K562 (cell line): ENCODE data around the gene TENM3. TPM values are rescaled to one million over a fixed set of nuclear protein-coding genes. Genes with fewer than 3 reads are reported as not detected.

Experiments
- ATAC-seq: fragments of 200-7000 bp; cut with Tn5 transposase; 3 replicates; pipeline ENCODE4 v1.9.1; 2020; ENCODE audit warnings: moderate library complexity
- BruUV-seq: library from RNA; stranded (reverse); fragments of 400-500 nt; replicated peaks from 2 replicates; lab custom pipeline; 2021; lab: Mats Ljungman, UMichigan
- CTCF ChIA-PET: fragments of 300-600 bp; formaldehyde crosslinking; extraction: SDS; loops from one replicate; lab custom pipeline; 2021; ENCODE audit warnings: low intra/inter-chr PET ratio; lab: Yijun Ruan, JAX
- POLR2A ChIA-PET: fragments of 300-600, 350-650 bp; sonication (Branson Sonifier 250); formaldehyde crosslinking; extraction: SDS; loops from one replicate; lab custom pipeline; 2021; ENCODE audit warnings: antibody characterized with exemption, inconsistent platforms; lab: Yijun Ruan, JAX
- DNase-seq, 4 experiments: peaks; one replicate each; pipeline versions ENCODE4 v3.0.0 to v3.0.0-alpha.2; 2011 to 2018; ENCODE audit warnings: low spot score in 3 of 4, mixed read lengths in 3 of 4; ENCODE audit errors: extremely low read depth in 1 of 4
- FAIRE-seq: peaks from 2 replicates; lab custom pipeline; 2011; peaks lifted over from hg19 to GRCh38; lab: Jason Lieb, UNC
- H2AFZ ChIP-seq: 2 replicates; pipeline ENCODE4 v1.6.0; 2011; ENCODE audit warnings: low read depth, low read length, control low read depth, inconsistent platforms
- H3K27ac ChIP-seq: fragments of 200-600 bp; 3 replicates; pipeline ENCODE4 v1.8.0; 2011; ENCODE audit warnings: low read depth, mild to moderate bottlenecking, control low read depth, inconsistent platforms, low read length, moderate library complexity, mixed read lengths; ENCODE audit errors: extremely low read depth
- H3K27me3 ChIP-seq, 2 experiments: fragments of 300-600 bp in 1 of 2; 2 replicates in 1 of 2; 3 replicates in 1 of 2; pipeline versions ENCODE4 v1.6.0 to v1.8.0; 2011; ENCODE audit warnings: inconsistent platforms in 2 of 2, low read length in 2 of 2, mild to moderate bottlenecking in 1 of 2, mixed read lengths in 1 of 2, moderate library complexity in 1 of 2; ENCODE audit not compliant: control insufficient read depth in 2 of 2, insufficient read depth in 2 of 2
- H3K36me3 ChIP-seq: fragments of 300-600 bp; 3 replicates; pipeline ENCODE4 v1.8.0; 2011; ENCODE audit warnings: mild to moderate bottlenecking, low read length, inconsistent platforms; ENCODE audit not compliant: control insufficient read depth, insufficient read depth
- H3K4me1 ChIP-seq, 2 experiments: fragments of 200-600 bp in 1 of 2; replicated peaks in 1 of 2; 2 replicates in 1 of 2; 3 replicates in 1 of 2; pipeline versions ENCODE4 v1.5.1 to v1.8.0; 2011; ENCODE audit warnings: inconsistent platforms in 2 of 2, low read length in 2 of 2, mild to moderate bottlenecking in 1 of 2, mixed read lengths in 1 of 2, moderate library complexity in 1 of 2; ENCODE audit not compliant: control insufficient read depth in 2 of 2, insufficient read depth in 2 of 2
- H3K4me2 ChIP-seq: 2 replicates; pipeline ENCODE4 v1.6.1; 2011; ENCODE audit warnings: low read length, control low read depth, inconsistent platforms, mixed read lengths; ENCODE audit not compliant: insufficient read depth
- H3K4me3 ChIP-seq: fragments of 200-600 bp; sonication (generic), shearing (Covaris generic); 2 replicates; pipeline ENCODE4 v1.5.1; 2016; ENCODE audit warnings: control low read depth, inconsistent platforms
- H3K79me2 ChIP-seq: fragments of 200-600 bp; 3 replicates; pipeline ENCODE4 v1.8.0; 2011; ENCODE audit warnings: low read length, inconsistent platforms; ENCODE audit not compliant: control insufficient read depth, insufficient read depth
- H3K9ac ChIP-seq, 2 experiments: 2 replicates each; pipeline versions ENCODE4 v1.6.0 to v1.6.1; 2011; ENCODE audit warnings: low read depth in 2 of 2, low read length in 2 of 2, control low read depth in 1 of 2, inconsistent platforms in 1 of 2, mild to moderate bottlenecking in 1 of 2, mixed read lengths in 1 of 2; ENCODE audit not compliant: insufficient read depth in 1 of 2
- H3K9me1 ChIP-seq: one replicate; pipeline ENCODE4 v1.6.0; 2011; ENCODE audit warnings: inconsistent platforms, mild to moderate bottlenecking, low read length, moderate library complexity; ENCODE audit not compliant: control insufficient read depth, insufficient read depth
- H3K9me3 ChIP-seq: replicated peaks from 2 replicates; pipeline ENCODE4 v1.5.1; 2011; ENCODE audit warnings: low read depth, low read length, inconsistent platforms; ENCODE audit not compliant: control insufficient read depth, insufficient read depth
- H4K20me1 ChIP-seq: replicated peaks from 2 replicates; pipeline ENCODE4 v1.6.1; 2011; ENCODE audit warnings: low read length, inconsistent platforms, mixed read lengths; ENCODE audit not compliant: control insufficient read depth, insufficient read depth
- CC2D1A ChIP-seq: fragments of 450-650 bp; IDR thresholded peaks from 2 replicates; pipeline ENCODE4 v1.6.1; 2017; ENCODE audit warnings: mild to moderate bottlenecking
- DACH1 ChIP-seq: fragments of 450-650 bp; IDR thresholded peaks from 2 replicates; pipeline ENCODE4 v1.6.1; 2018; ENCODE audit not compliant: partially characterized antibody
- ELK1 ChIP-seq: sonication (generic); formaldehyde crosslinking; IDR thresholded peaks from 2 replicates; pipeline ENCODE4 v1.8.1; 2022; ENCODE audit warnings: missing genetic modification reagents
- ESRRA ChIP-seq: fragments of 450-650 bp; IDR thresholded peaks from 2 replicates; pipeline ENCODE4 v1.6.1; 2014; ENCODE audit warnings: low read depth, mild to moderate bottlenecking, moderate library complexity, borderline replicate concordance
- FOXA1 ChIP-seq: fragments of 450-650 bp; IDR thresholded peaks from 2 replicates; pipeline ENCODE4 v1.6.1; 2016; ENCODE audit warnings: mild to moderate bottlenecking, borderline replicate concordance
- ZFP30 ChIP-seq: fragments of 250-450 bp; sonication (Bioruptor Pico); IDR thresholded peaks from 2 replicates; pipeline ENCODE4 v1.8.0; 2022; ENCODE audit warnings: moderate library complexity, mild to moderate bottlenecking, inconsistent platforms, borderline replicate concordance
- ZNF124 ChIP-seq: sonication (generic); formaldehyde crosslinking; IDR thresholded peaks from 2 replicates; pipeline ENCODE4 v1.8.1; 2022; ENCODE audit warnings: missing genetic modification reagents
- WGBS: fragments of 100-300 bp; shearing (Covaris generic); methylation state at CpG from one replicate; pipeline ENCODE4 v1.1.6; 2016; ENCODE audit warnings: low coverage, mixed read lengths; ENCODE audit not compliant: insufficient coverage; ENCODE audit errors: missing lambda C conversion rate; 5-methylcytosine and 5-hydroxymethylcytosine counted together
- in situ Hi-C: fragments of 300-500 bp; cut with MboI; formaldehyde crosslinking; loops from 4 replicates; pipeline ENCODE4 v1.15.0; 2018; ENCODE audit warnings: inconsistent platforms, mixed read lengths
- intact Hi-C: fragments of 100-400 bp; cut with micrococcal nuclease; formaldehyde crosslinking; loops from 2 replicates; pipeline ENCODE4 v1.14.2; 2022
- polyA plus RNA-seq, 8 experiments: library from polyadenylated mRNA; depleted of rRNA in 4 of 8; stranded (reverse) in 5 of 8; unstranded in 3 of 8; fragments of >200 nt; fragmentation: Nextera tagmentation in 2 of 8; fragmentation: Illumina TruSeq in 1 of 8; extraction: Ambion mirVana in 2 of 8; extraction: Trizol in 1 of 8; gene quantifications; 2 replicates each; pipeline versions ENCODE4 v1.2.1 to v1.2.3, GENCODE V29; 2011 to 2014; ENCODE audit warnings: inconsistent platforms in 1 of 8, missing spikeins in 1 of 8
- total RNA-seq, 7 experiments: library from RNA; depleted of rRNA in 6 of 7; stranded (reverse); fragments of >200 nt in 6 of 7; fragmentation: Illumina TruSeq in 2 of 7; extraction: Trizol in 2 of 7; gene quantifications; 2 replicates each; pipeline versions ENCODE4 v1.2.1 to v1.2.3, GENCODE V29; 2011 to 2021; ENCODE audit warnings: low replicate concordance in 1 of 7
- TF ChIP-seq, protein P1 (sequence below): fragments of 150-350 bp; IDR thresholded peaks from 2 replicates; pipeline ENCODE4 v1.6.1; 2014; ENCODE audit warnings: low read depth, mild to moderate bottlenecking, low read length, borderline replicate concordance
- TF ChIP-seq, protein P2 (sequence below): fragments of 450-650 bp; conservative IDR thresholded peaks from 2 replicates; pipeline ENCODE4 v1.6.1; 2016; ENCODE audit warnings: missing genetic modification characterization, low read depth, mild to moderate bottlenecking, control low read depth, missing compliant biosample characterization
- TF ChIP-seq, protein P3 (sequence below): fragments of 250-450 bp; sonication (Bioruptor Pico); IDR thresholded peaks from 2 replicates; pipeline ENCODE4 v1.4.0; 2020; ENCODE audit warnings: mild to moderate bottlenecking, moderate library complexity

TENM3 gene
- total and polyA plus RNA-seq, 9 of the 15 experiments (the other 6 are each of a cell fraction or from before 2014, with no cell fraction given), result 0.01 to 0.02 TPM; not detected in 7

DNA sequence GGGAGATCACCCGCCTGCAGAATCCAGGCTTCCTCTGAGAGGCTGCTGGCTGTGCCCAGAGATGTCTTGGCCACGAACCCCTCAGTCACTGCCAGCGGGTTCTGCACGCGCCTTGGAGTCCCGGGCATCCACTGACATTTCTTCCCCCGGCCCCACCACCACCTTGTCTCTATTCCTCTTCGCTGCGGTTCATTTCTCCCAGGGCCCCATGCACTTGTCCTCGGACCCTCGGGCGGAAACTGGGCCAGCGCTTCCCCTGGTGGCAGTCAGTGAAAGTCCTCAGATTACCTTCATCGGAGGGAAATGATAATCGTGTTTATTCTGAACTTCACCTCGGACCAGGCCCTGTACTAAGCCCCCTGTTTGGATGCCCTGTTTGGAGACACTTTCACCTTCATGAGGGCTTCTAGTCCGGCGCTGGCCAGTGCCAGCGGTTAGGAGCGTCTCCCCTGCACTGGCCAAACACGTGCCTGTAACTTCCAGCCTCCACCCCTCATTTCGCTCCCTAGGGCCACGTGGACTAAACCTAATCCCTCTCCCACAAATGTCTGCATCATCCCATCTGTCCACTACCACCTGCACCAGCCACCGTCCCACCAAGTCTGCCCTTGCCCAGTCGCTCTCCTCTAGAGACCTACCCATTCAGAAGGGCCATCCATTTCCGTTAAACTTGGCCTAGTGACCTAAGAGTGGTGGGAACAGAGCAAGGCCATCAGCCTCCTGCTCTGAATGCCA is 592.0 kb downstream of the TENM3 start:
- 4% methylated on average over 24 of the region's 26 CpGs for WGBS
- Histone ChIP-seq H3K36me3 (no peaks in the 10 kb centered on the region), H3K27ac (no peak overlapping the region), H3K4me1 (no peaks in the 10 kb centered on the region; a peak in 1 of 5 replicates), H3K4me3 (no peak overlapping the region), H3K9me1 (no peaks in the 10 kb centered on the region), H3K79me2 (no peaks in the 10 kb centered on the region), H3K9ac (no peak overlapping the region), H3K27me3 (peaks cover 11 to 45% of the 10 kb centered on the region in 2 experiments), H4K20me1 (no peaks in the 10 kb centered on the region), H3K4me2 (no peak overlapping the region), H3K9me3 (no peaks in the 10 kb centered on the region), H2AFZ (no peak overlapping the region)
- intact Hi-C loops, result no loop called here
- CTCF ChIA-PET, result no interaction called here
- in situ Hi-C loops, result no loop called here
- POLR2A ChIA-PET, result no interaction called here
- ATAC-seq, result no peak
- DNase-seq, result no peak
- FAIRE-seq, result no peak
- no TSS peak for BruUV-seq
- no peak for TF ChIP-seq FOXA1
- TF ChIP-seq CC2D1A, result no peak
- TF ChIP-seq, protein P1, sequence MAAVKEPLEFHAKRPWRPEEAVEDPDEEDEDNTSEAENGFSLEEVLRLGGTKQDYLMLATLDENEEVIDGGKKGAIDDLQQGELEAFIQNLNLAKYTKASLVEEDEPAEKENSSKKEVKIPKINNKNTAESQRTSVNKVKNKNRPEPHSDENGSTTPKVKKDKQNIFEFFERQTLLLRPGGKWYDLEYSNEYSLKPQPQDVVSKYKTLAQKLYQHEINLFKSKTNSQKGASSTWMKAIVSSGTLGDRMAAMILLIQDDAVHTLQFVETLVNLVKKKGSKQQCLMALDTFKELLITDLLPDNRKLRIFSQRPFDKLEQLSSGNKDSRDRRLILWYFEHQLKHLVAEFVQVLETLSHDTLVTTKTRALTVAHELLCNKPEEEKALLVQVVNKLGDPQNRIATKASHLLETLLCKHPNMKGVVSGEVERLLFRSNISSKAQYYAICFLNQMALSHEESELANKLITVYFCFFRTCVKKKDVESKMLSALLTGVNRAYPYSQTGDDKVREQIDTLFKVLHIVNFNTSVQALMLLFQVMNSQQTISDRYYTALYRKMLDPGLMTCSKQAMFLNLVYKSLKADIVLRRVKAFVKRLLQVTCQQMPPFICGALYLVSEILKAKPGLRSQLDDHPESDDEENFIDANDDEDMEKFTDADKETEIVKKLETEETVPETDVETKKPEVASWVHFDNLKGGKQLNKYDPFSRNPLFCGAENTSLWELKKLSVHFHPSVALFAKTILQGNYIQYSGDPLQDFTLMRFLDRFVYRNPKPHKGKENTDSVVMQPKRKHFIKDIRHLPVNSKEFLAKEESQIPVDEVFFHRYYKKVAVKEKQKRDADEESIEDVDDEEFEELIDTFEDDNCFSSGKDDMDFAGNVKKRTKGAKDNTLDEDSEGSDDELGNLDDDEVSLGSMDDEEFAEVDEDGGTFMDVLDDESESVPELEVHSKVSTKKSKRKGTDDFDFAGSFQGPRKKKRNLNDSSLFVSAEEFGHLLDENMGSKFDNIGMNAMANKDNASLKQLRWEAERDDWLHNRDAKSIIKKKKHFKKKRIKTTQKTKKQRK, result no peak
- TF ChIP-seq ZNF124 (CRISPR knock-in tag), result no peak
- TF ChIP-seq ELK1 (CRISPR knock-in tag), result no peak
- no peak for TF ChIP-seq ESRRA
- no peak for TF ChIP-seq ZFP30
- TF ChIP-seq, protein P2, sequence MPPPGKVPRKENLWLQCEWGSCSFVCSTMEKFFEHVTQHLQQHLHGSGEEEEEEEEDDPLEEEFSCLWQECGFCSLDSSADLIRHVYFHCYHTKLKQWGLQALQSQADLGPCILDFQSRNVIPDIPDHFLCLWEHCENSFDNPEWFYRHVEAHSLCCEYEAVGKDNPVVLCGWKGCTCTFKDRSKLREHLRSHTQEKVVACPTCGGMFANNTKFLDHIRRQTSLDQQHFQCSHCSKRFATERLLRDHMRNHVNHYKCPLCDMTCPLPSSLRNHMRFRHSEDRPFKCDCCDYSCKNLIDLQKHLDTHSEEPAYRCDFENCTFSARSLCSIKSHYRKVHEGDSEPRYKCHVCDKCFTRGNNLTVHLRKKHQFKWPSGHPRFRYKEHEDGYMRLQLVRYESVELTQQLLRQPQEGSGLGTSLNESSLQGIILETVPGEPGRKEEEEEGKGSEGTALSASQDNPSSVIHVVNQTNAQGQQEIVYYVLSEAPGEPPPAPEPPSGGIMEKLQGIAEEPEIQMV (tag), result no peak
- no peak for TF ChIP-seq DACH1
- TF ChIP-seq, protein P3, sequence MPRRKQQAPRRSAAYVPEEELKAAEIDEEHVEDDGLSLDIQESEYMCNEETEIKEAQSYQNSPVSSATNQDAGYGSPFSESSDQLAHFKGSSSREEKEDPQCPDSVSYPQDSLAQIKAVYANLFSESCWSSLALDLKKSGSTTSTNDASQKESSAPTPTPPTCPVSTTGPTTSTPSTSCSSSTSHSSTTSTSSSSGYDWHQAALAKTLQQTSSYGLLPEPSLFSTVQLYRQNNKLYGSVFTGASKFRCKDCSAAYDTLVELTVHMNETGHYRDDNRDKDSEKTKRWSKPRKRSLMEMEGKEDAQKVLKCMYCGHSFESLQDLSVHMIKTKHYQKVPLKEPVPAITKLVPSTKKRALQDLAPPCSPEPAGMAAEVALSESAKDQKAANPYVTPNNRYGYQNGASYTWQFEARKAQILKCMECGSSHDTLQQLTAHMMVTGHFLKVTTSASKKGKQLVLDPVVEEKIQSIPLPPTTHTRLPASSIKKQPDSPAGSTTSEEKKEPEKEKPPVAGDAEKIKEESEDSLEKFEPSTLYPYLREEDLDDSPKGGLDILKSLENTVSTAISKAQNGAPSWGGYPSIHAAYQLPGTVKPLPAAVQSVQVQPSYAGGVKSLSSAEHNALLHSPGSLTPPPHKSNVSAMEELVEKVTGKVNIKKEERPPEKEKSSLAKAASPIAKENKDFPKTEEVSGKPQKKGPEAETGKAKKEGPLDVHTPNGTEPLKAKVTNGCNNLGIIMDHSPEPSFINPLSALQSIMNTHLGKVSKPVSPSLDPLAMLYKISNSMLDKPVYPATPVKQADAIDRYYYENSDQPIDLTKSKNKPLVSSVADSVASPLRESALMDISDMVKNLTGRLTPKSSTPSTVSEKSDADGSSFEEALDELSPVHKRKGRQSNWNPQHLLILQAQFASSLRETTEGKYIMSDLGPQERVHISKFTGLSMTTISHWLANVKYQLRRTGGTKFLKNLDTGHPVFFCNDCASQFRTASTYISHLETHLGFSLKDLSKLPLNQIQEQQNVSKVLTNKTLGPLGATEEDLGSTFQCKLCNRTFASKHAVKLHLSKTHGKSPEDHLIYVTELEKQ (CRISPR knock-in tag), result no peak
